Smooth muscle cell (in vitro differentiated cells): ENCODE data around the gene LRMDA. TPM values are rescaled to one million over a fixed set of nuclear protein-coding genes. Genes with fewer than 3 reads are reported as not detected.
A peak's percentile ranks its signal among the peaks of the same experiment; 100 is the strongest.

ENCODE experiments used
- DNase-seq: peaks from one replicate; lab custom pipeline; 2025; ENCODE audit not compliant: unreplicated experiment; lab: John Stamatoyannopoulos, UW
- H2AFZ ChIP-seq: fragments of 200-600 bp; sonication (generic); 2 replicates; pipeline ENCODE4 v1.6.0; 2016; ENCODE audit warnings: antibody characterized with exemption, low read depth, mild to moderate bottlenecking
- H3F3A ChIP-seq: fragments of 200-600 bp; sonication (generic); 2 replicates; pipeline ENCODE4 v1.6.0; 2017; ENCODE audit warnings: antibody characterized with exemption, low read depth
- H3K27ac ChIP-seq: fragments of 200-600 bp; sonication (generic); 2 replicates; pipeline ENCODE4 v1.5.1; 2016; ENCODE audit warnings: low read depth, mild to moderate bottlenecking
- H3K27me3 ChIP-seq: fragments of 200-600 bp; sonication (generic); 2 replicates; pipeline ENCODE4 v1.6.1; 2016; ENCODE audit warnings: low read depth, mild to moderate bottlenecking
- H3K36me3 ChIP-seq: fragments of 200-600 bp; sonication (generic); 2 replicates; pipeline ENCODE4 v1.5.1; 2016; ENCODE audit warnings: low read depth
- H3K4me1 ChIP-seq: fragments of 200-600 bp; sonication (generic); 2 replicates; pipeline ENCODE4 v1.5.1; 2016; ENCODE audit warnings: low read depth
- H3K4me2 ChIP-seq: fragments of 200-600 bp; sonication (generic); 2 replicates; pipeline ENCODE4 v1.6.0; 2016; ENCODE audit warnings: mild to moderate bottlenecking
- H3K4me3 ChIP-seq: fragments of 200-600 bp; sonication (generic); 2 replicates; pipeline ENCODE4 v1.5.1; 2016; ENCODE audit warnings: mild to moderate bottlenecking
- H3K79me2 ChIP-seq: fragments of 200-600 bp; sonication (generic); 2 replicates; pipeline ENCODE4 v1.6.0; 2016; ENCODE audit warnings: low read depth, mild to moderate bottlenecking
- H3K9ac ChIP-seq: fragments of 200-600 bp; sonication (generic); 2 replicates; pipeline ENCODE4 v1.6.0; 2016; ENCODE audit warnings: low read depth
- H3K9me3 ChIP-seq: fragments of 200-600 bp; sonication (generic); replicated peaks from 2 replicates; pipeline ENCODE4 v1.5.1; 2016; ENCODE audit warnings: low read depth
- H4K20me1 ChIP-seq: fragments of 200-600 bp; sonication (generic); 2 replicates; pipeline ENCODE4 v1.6.0; 2016; ENCODE audit warnings: low read depth
- WGBS: methylation state at CpG from one replicate; pipeline ENCODE4 v1.1.7; 2016; ENCODE audit warnings: low lambda C conversion rate; 5-methylcytosine and 5-hydroxymethylcytosine counted together
- polyA plus RNA-seq: library from polyadenylated mRNA; unstranded; fragments of >200 nt; fragmentation: Nextera tagmentation; extraction: Ambion mirVana; gene quantifications from 2 replicates; pipeline ENCODE4 v1.2.1, GENCODE V29; 2016
- total RNA-seq: library from RNA; depleted of rRNA; stranded (reverse); fragments of >200 nt; gene quantifications from 2 replicates; pipeline ENCODE4 v1.2.3, GENCODE V29; 2014
- TF ChIP-seq, protein P1 (sequence below): fragments of 200-600 bp; sonication (generic); IDR thresholded peaks from 2 replicates; pipeline ENCODE4 v1.5.1; 2017; ENCODE audit warnings: borderline replicate concordance, mild to moderate bottlenecking, antibody characterized with exemption; ENCODE audit not compliant: insufficient read depth, poor library complexity, severe bottlenecking

The LRMDA gene
- total and polyA plus RNA-seq, 2 experiments from 2014 or later, result 1.5 to 1.6 TPM

DNA sequence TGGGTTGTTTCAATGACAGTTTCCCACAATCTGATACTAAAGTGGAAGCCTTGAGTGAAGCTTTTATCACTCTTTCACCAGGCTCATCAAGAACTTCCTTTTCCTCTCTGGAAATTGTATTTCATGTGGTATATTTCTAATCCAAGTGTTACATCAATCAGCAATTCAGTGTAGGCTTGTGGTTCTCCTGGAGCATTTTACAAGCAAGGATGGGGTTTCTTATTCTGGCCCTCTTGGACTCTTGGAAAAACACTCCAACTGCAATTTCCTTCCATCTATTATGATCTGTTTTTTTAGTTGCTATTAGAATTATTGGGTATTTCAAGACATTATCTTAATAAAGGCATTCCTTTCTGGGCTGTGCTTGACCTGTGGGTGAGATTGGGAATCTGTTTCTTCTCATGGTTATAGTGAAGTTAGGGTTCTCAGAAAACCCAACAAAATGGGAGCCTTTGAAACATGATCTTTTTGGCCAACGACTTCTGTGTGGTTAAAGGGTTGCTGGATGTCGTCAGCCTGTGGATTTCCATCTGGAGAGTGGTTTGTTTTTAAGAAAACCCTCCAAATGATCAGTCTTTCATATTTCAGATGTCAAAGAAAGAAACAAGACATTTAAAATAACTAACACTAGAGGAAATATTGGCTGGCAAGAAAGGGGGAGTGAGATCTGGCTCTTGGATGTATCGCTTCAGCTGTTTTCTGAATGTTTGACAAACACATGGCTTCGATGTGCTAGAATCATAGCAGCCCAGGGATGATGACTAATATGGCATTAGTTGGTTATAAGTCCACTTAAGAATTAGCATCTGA is 540.2 kb downstream of the LRMDA start:
- H3K27me3 ChIP-seq, result no peaks in the 10 kb centered on the region
- no peak overlapping the region for H3K9ac ChIP-seq
- TF ChIP-seq, protein P1, sequence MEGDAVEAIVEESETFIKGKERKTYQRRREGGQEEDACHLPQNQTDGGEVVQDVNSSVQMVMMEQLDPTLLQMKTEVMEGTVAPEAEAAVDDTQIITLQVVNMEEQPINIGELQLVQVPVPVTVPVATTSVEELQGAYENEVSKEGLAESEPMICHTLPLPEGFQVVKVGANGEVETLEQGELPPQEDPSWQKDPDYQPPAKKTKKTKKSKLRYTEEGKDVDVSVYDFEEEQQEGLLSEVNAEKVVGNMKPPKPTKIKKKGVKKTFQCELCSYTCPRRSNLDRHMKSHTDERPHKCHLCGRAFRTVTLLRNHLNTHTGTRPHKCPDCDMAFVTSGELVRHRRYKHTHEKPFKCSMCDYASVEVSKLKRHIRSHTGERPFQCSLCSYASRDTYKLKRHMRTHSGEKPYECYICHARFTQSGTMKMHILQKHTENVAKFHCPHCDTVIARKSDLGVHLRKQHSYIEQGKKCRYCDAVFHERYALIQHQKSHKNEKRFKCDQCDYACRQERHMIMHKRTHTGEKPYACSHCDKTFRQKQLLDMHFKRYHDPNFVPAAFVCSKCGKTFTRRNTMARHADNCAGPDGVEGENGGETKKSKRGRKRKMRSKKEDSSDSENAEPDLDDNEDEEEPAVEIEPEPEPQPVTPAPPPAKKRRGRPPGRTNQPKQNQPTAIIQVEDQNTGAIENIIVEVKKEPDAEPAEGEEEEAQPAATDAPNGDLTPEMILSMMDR, result no peak
- no peaks in the 10 kb centered on the region for H3K36me3 ChIP-seq
- H3K79me2 ChIP-seq, result no peaks in the 10 kb centered on the region
- H3K27ac ChIP-seq, result peak overlapping the region; percentile 85
- H3K4me1 ChIP-seq, result peaks cover 7% of the 10 kb centered on the region
- H4K20me1 ChIP-seq, result no peaks in the 10 kb centered on the region
- 6% methylated on average over 4 of the region's 4 CpGs for WGBS
- no peak for DNase-seq
- no peak overlapping the region for H3K4me3 ChIP-seq
- no peak overlapping the region for H2AFZ ChIP-seq
- H3K4me2 ChIP-seq, result peak overlapping the region; percentile 76
- H3K9me3 ChIP-seq, result no peaks in the 10 kb centered on the region
- peaks cover 14% of the 10 kb centered on the region for H3F3A ChIP-seq

DNA sequence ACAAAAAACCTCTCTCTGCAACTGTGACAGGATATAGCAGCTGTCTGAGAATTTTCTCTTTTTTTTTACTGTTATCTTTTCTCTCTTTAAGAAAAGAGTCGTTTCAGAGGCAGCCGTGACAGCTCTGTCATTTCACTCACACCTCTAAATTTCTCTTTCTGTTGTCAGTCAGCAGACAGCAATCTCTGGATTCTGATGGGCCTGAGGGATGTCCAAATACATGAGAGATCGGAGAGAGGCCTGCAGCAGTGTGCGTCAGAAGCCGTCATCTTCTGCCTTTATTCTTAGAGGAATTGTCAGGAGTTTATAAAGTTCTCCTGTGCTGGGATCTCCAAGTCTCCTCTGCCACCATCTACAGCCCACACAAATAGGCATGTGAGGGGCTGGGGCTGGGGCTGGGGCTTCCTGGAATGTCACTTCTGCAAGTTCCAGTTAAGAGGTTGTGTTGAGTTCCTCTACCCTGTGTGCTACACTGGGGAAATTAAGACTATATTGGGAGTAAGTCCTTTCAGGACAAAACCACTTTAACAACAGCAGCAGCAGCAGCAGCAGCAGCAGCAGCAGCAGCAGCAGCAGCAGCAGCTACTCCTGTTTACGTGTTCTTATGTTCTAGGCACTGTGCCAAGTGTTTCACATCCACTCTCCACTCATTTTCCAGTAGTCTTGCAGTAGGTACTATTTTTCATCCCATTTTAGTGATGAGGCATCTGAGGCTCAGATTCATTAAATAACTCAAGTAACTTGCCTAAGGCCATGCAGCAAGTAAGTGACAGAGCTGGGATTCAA is 541.3 kb downstream of the LRMDA start:
- Histone ChIP-seq H3K79me2 (no peaks in the 10 kb centered on the region), H2AFZ (no peak overlapping the region), H3K27ac (peak overlapping the region; percentile 85), H3K4me2 (peak overlapping the region; percentile 76), H3K9ac (no peak overlapping the region), H3K4me1 (peaks cover 7% of the 10 kb centered on the region), H3K36me3 (no peaks in the 10 kb centered on the region), H3F3A (peaks cover 14% of the 10 kb centered on the region), H4K20me1 (no peaks in the 10 kb centered on the region), H3K4me3 (peak overlapping the region; percentile 14), H3K27me3 (no peaks in the 10 kb centered on the region), H3K9me3 (no peaks in the 10 kb centered on the region)
- TF ChIP-seq, protein P1, result no peak
- 22% methylated on average over 6 of the region's 6 CpGs for WGBS
- no peak for DNase-seq

DNA sequence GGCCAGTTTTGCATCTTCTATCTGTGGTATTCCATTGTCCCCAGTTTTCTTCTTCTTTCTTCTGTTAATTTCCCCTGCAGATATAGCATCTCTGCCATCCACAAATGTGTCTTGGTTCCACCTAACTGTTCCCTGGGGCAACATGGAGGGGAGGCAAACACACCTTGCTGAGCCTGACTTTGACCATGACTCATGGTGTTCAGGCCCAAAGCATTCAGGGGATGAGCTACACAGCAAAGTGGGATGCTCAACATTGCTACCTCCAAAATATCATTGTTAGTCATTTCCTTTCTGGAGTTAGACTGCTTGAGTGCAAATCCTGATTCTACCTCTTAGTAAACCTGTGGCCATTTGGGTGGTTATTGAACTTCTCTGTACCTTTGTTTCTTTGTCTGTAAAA is 542.7 kb downstream of the LRMDA start:
- Histone ChIP-seq H4K20me1 (no peaks in the 10 kb centered on the region), H2AFZ (no peak overlapping the region), H3K9me3 (no peaks in the 10 kb centered on the region), H3K27ac (no peak overlapping the region), H3K4me2 (no peak overlapping the region), H3F3A (peaks cover 14% of the 10 kb centered on the region), H3K4me3 (no peak overlapping the region), H3K9ac (no peak overlapping the region), H3K36me3 (no peaks in the 10 kb centered on the region), H3K4me1 (peaks cover 7% of the 10 kb centered on the region), H3K79me2 (no peaks in the 10 kb centered on the region), H3K27me3 (no peaks in the 10 kb centered on the region)
- no peak for DNase-seq
- TF ChIP-seq, protein P1, result no peak
